Activated CD8-positive, alpha-beta memory T cell treated with anti-CD3 and anti-CD28 coated beads, Interleukin-2, amount 50 U/mL, for 24 hours (primary cell): ENCODE measurements around the gene TPO.
"Not testable (repeated sequence)": the region's sequence is repeated elsewhere in the genome, so short reads cannot be mapped to it uniquely, and the experiment has no call there.

Experiments
- DNase-seq: peaks from one replicate; pipeline ENCODE4 v3.0.0-alpha.2; 2020; ENCODE audit errors: extremely low read depth

TPO gene

DNA sequence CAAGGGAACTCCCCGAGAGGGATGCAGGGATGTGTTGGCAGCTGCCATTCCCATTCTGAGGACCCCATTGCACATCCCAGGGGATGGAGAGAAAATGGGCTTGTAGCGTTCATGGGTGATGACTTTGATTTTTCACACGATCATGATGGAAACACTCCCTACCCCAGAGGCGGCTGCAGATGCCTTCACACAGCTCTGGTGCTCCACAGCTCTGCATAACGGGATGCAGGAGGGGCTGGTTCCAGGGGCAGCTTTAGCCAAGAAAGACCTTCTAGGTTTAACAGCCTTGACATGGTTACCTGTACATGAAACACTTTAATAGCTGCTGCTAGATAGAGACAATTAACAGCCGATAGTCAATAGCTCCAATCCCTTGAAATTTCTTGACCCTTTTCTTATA lies 88.7 kb downstream of the TPO start:
- DNase-seq = no peak

DNA sequence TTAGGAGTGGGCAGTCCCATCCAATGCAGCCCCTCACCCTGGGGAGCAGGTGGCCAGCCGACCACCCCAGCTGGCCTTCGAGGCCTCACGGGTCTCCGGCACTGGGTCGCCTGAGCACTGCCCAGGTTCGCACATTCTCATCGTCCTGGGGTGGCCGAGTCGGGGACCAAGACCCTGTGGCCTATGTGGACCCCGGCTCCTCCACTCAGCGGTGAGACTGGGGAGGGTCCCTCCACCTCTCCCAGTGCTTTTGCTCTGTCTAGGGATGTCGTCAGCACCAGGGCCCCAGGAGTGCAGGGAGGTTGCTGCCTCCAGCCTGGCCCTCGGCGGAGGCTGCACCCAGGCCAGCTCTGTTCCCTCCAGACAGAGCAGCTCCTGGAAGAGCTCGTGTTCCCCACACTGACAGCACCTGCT lies 89.6 kb downstream of the TPO start:
- no peak for DNase-seq

DNA sequence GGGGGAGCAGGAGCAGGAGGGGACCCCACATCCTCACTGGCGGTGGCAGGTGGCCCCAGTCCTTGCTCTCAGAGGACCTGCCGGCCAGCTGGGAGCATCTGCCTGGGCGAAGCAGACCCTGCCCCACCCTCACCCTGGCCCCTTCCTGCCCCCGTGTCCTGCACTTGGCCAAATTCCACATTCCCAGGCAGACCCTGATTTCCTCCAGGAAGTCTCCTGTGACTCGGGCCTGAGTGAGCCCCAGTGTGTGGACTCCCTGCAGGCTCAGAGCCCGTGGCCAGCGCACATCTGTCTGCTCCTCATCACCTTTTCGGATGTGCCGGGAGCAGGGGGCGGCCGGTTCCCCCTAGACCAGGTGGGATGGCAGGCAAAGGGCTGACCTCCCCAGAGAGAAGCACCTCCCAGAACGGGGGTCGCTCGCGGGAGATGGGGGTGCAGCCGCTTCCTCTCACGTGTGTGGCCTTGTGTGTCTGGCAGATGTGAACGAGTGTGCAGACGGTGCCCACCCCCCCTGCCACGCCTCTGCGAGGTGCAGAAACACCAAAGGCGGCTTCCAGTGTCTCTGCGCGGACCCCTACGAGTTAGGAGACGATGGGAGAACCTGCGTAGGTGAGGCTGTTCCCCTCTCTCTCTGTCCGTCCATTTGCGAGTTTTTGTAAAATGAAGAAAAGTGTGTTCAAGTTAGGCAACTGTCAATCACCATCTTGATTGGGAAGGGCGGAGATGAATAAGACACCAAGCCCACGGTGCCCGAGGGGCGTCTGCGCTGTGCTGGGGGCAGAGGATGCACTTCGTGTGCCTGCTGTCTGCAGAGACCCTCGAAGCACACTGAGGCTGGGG lies 90.4 kb downstream of the TPO start:
- no peak for DNase-seq

DNA sequence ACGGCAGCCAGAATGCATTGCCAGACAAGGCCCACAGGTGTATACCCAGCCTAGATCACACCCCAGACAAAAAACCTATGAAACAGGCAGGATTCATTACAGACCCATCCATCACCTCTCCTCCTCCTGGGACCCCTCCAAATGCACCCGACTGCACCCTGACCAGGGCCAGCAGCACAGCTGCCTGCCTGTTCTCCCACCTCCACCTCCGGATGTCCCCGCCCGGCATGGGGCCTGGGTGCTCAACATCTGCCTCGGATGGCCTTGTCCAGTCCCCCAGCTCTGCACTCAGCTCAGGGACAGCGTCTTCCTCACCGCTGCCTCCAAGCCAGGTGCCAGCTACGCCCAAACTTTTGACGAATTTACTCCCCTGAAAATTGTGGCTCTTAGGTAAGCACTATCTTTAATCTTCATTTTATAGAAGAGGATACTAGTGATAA lies 91.1 kb downstream of the TPO start:
- DNase-seq = no peak

DNA sequence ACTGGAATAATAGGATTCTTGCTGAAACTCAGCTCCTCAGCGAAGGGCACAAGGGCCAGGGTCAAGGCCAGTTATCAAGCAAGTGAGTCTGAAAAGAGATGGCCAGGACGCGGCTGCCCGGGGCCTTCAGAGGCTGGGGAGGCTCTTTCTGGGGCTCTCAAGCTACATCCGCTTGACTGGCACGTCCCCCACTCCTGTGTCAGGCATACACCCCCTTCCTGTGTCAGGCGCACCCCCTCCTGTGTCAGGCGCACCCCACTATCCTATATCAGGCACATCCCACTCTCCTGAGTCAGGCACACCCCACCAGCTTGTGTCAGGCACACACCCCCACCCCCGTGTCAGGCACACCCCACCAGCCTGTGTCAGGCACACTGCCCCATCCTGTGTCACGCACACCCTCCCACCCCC lies 91.8 kb downstream of the TPO start:
- DNase-seq = no peak

DNA sequence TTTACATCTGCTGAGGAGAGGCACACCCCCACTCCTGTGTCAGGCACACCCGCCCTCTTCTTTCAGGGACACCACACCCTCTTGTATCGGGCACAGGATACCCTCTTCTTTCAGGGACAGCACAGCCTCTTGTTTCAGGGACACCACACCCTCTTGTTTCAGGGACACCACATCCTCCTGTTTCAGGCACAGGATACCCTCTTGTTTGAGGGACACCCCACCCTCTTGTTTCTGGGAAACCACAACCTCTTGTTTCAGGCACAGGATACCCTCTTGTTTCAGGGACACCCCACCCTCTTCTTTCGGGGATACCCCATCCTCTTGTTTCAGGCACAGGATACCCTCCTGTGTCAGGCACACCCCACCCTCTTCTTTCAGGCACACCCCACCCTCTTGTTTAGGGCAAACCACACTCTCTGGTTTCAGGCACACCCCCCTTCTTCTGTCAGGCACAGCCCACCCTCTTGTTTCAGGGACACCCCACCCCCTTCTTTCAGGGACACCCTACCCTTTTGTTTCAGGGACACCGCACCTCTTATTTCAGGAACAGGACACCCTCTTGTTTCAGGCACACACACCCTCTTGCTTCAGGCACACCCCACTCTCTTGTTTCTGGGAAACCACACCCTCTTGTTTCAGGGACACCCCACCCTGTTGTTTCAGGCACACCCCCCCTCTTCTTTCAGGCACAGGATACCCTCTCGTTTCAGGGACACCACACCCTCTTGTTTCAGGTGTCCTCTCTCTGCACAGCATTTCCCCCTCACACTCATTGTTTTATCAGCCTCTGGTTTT lies 96.2 kb downstream of the TPO start:
- DNase-seq = no peak

DNA sequence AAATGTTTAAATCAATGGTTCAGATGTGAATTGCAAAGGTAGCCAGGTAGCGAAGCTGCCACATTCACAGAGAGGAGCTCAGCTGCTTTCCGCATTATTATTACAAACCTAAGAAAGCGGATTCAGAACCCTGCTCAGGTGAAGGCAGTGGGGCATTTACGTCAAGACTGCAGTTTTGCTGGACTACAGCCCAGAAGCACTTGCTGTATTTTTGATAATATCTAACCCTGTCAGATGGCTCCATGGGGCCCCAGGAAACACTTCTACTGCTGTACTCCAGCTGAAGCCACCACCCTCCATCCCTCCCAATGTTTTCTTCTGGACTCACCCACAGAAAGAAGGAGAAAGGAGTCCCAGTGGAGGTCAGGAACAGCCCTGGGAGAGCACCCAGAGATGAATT lies 96.9 kb downstream of the TPO start:
- no peak for DNase-seq

DNA sequence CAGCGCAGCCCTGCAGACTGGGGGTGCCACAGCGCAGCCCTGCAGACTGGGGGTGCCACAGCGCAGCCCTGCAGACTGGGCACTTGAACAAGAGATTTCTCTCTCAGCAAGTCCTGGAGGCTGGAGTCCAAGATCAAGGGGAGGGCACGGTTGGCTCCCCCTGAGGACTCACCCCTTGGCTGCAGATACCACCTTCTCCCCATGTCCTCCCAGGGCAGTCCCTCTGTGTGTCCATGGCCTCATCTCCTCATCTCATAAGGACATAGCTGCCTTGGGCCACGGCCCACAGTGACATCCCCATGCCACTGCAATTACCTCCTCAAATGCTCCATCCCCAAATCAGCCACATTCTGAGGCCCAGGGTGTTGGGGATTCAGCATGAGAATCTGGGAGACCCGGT lies 98.2 kb downstream of the TPO start:
- no peak for DNase-seq

DNA sequence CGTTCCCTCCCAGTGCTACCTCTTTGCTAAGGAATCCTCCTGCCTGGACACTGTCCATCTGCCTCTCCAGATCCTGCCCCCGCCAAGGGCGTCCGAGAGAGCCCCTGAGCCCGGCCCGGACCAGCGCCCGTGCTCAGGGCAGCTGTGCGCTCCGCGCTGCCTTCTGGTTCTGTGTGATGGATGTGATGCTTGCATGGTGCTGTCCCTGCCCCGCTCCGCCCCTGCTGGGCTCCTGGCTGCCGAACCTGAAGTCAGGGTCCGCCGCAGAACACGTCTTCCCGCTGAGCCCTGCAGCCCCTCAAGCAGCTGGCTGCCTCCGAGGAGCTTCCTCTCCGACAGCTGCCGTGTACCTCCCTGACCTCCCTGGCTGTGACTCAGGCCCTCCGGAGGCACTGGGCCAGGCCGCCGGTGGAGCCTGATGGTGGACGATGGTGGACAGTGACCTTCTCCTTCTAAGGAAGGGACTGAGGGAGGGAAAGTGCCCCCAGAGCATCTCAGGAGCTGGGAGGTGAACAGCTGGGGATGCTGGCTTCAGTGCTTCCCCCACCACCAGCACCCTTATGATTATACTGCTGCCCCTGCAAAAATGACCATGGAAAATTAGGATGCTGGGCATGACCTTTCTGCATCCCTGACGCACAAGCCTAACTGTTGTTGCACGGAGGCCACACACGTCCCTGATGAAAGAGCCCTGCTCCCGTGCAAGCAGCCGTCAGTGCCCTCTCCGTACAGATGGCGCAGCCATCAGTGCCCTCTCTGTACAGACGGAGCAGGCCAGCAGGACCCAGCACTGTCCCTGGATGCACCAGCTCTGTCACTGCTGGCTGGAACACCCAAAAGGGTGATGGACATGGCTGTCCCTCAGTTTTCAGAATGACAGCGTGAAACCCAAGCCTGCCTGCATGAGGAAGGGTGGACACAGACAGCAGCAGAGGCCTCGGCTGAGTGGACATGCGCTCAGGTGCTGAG lies 99.3 kb downstream of the TPO start:
- no peak for DNase-seq

DNA sequence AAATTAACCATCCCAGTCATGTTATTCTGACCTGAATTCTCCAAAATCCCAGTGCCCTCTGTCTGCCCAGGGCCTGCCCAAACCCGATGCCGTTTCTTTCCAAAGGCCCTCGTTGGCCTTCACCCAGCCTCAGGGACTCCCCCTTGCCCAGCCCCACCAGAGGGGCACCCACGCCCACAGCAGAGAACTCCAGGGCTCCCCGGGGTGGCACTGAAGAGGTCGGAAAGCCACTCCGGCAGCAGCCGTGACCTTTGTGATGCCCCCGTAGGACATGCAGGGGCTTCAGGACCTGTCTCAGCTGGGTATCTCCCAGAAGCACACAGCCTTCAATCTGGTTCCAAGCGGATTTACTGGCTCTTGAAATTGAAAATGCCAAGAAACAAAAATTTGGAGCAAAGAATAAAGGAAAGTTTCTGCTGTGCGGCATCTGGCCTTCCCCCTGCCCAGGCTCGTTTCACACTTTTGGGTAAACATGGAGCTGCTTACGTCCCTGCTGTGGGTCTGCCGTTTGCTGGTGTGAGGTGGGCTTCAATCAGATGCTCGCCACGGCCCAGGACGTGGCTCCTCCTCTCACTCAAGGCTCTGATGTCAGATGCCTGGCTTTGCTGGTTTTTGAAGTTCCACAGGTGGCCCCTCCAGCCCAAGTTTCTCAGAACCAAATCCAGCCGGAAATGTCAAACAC lies 101.3 kb downstream of the TPO start:
- DNase-seq = no peak

DNA sequence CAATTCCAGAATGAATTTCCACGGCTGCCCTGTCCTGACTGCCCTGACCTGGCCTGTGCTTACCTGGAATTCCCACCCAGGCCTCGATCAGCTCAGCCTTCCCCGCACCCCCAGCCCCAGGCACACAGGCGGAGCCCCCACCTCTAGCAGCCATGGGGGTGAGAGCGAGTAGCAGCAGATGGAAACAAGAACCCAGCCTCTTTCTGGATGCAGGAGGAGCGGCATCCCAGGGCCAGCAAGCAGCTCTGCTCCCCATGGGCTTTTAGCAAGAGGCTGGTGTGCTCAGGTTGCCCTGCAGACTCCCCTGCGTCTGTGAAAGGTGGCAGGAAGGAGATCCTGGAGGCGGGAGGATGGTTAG lies 101.8 kb downstream of the TPO start:
- DNase-seq = no peak

DNA sequence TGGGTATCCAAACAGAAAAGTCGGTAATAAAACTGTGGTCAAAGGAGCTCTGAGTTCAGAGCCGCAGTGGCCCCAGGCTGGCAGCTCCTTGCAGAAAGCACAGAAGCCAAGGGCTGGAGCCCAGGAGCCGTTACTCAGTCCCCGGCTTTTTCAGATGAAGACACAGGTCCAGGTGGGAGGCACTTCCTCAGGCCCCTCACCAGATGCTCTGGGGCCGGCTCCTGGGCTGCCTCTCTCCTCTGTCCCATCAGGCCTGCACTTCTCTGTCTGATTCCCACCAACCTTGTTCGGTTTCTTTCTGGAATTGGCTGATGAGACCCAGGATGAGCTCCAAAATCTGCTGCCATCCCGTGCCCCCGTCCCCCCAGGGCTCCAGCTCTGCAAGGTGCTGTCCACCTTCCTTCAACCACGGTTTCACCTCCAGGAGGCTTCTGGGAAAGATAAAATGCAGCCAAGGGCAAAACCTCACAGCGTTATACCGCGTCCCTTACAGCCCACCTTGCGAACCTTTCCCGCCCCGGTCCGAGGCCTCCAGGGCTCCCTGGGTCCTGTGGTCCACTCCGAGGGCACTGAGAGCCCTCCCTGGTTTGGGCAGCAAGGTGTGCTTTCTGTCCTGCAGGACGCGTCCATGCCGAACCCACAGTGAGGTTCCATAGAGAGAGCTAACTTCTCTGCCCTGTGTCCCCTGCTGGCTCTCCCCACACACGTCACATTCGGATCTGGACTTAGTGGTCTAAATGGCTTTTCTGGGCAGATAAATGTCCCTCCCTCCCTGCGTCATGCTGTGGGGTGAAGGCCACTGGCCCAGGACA lies 102.9 kb downstream of the TPO start:
- no peak for DNase-seq

DNA sequence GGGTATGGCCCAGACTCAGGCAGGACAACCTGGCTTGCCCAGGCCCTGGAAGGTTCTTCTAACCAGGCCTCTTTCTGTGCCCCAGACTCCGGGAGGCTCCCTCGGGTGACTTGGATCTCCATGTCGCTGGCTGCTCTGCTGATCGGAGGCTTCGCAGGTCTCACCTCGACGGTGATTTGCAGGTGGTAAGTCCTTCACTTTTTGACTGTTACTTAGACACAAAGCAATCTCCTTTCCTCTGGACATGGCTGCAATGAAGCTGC lies 103.5 kb downstream of the TPO start:
- DNase-seq = no peak

DNA sequence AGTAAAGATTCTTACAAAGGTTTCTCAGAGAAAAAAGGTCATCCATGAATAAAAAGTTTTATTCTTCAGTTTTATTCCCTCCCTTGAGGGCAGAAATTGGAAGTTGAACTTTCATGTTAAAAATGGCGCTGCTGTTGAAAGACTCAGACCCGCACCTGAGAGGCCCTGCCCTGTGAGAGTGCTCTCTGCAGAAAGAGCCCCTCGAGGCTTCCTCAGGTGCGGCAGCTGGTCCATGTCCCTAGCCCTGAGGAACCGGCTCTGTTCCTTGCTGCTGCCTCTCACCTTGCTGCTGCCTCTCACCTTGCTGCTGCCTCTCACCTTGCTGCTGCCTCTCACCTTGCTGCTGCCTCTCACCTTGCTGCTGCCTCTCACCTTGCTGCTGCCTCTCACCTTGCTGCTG lies 104.0 kb downstream of the TPO start:
- not testable (repeated sequence) for DNase-seq

DNA sequence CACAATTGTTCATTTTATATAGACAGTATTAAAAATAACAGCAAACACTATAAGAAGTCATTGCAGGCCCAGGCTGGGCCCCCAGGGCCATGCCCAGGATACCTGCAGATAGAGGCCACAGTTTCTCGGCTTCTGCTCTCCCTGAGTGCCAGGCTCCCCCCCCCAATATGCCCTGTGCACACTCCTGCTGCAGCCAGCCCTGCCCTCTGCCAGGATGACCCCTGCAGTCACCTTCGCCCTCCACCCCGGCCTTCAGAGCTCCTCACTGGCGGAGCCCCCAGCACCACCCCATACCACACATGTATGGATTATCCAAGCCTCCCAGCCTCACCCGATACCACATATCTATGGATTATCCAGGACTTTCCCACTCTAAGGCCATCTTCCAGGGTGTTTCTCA lies 104.5 kb downstream of the TPO start:
- DNase-seq = no peak

DNA sequence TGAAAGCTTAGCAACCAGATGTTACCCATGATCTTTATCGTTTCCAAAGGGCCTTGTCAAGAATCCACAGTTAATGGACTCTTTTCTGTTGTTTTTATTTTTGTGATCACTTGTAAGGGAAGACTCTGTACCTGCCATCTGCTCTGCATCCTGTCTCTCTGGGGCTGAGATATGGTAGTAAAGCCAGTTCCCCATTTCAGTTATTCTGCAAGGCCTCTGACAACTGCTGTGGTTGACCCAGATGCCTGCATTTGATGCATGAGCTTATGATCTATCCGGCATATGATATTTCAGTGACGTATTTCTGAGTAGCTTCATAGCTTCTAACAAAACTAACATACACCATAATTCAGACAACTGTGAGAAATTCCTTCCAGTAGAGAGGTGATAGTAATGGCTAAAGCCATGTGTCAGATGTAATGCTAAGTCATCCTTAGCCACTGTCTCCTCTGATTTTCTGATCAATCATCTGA lies 105.1 kb downstream of the TPO start:
- no peak for DNase-seq

DNA sequence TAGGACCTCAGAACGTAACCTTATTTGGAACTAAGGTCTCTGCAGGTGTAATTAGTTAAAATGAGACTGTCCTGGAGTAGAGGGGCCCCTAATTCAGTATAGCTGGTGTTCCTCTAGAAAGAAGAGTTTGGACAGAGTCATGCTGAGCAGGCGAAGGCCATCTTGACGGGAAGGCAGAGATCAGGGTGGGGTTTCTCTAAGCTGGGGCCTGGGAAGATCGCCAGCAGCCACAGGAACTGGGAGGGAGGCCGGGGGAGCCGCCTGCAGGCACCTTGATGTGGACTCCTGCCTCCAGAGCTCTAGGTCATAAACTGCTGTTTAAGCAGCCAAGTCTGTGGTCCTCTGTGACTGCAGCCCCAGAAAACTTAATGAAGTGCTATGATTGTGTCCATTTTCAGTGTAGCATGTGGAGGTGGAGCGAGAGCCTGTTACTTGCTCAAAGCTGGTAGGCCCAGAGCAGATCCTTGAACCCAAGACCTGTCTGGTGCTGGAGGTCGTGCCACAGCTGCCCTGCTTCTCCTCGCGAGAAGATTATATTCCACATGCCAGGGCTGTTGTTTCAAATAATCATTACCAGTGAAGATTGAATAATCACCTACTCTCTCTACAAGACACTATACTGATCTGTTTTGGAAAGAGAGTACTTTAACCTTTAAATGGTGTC lies 105.7 kb downstream of the TPO start:
- DNase-seq = no peak

DNA sequence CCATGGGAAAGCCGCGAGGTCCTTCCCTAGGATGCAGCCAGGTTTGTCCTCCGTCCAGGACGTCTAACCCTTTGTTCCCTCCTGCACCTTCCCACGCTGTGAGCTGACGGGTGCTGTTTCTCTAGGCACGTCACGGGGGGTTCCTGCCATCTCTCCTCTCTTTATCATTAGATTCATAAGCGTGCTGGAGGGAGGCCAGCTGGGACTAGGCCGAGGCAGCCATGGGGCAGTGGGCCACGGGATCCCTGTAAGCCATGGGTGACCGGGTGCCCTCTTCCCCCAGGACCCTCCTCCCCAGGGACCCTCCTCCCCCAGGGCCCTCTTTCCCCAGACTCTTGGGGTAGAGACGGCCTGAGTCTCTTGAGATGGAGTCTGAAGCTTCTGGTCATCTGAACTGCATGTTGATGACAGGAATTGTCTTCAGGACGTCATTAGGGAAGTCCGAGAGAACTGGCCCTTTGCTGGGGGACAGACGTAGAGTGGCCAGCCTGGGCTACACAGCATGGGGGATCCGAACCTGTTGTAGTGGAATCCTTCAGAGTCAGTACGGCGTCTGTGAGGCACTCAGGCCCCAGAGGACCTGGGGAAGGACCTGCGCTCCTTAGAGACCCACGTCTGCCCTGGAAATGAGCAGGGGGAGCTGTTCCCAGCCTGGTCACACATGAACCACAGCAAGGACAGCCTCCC lies 108.1 kb downstream of the TPO start:
- DNase-seq = no peak
